Measurements from ENCODE around the gene GPR135.
A peak's percentile ranks its signal among the peaks of the same experiment; 100 is the strongest.

Gene GPR135

DNA sequence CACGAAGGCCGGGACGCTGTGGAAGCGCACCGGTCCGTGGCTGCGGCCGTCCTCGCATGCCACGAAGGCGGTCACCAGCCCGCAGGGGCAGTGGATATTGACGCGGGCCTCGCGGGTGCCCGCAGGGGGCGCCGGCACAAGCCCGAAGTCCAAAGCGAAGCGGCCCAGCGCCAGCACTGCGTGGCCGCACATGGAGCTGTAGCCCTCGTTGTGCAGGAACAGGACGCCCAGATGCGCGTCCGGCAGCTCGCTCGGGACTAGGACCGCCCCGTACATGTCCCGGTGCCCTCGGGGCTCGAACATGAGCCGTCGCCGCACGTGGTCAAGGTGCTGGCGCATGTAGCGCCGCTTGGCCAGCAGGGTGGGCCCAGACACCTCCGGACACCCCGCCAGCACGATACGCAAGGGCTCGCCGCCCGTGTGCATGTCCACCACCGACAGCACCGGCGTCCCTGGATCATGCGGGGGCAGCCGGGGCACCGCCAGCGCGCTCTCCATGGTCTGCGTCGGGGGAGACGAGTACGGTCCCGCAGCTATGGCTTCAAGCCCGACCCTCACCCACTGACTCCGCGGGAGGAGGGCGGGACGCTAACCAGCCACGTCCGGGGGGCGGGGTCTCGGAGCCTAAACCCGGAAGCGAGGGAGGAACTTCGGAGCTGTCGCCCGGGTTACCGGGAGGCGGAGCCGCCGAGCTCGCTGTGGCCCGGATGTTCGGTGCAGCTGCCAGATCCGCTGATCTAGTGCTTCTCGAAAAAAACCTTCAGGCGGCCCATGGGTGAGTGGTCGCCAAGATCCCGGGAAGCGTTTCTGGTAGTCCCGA, 18.8 kb upstream of the GPR135 start, which contains the start of the genes JKAMP and L3HYPDH:
Gene JKAMP (plus strand): TSS at position 699 of the 820 bp plus-strand sequence. CDS start 73 bp downstream, at position 772.
Gene L3HYPDH (minus strand): TSS at position 590 of the 820 bp plus-strand sequence. CDS start 92 bp downstream, at position 498.
- TF ChIP-seq, protein P1, sequence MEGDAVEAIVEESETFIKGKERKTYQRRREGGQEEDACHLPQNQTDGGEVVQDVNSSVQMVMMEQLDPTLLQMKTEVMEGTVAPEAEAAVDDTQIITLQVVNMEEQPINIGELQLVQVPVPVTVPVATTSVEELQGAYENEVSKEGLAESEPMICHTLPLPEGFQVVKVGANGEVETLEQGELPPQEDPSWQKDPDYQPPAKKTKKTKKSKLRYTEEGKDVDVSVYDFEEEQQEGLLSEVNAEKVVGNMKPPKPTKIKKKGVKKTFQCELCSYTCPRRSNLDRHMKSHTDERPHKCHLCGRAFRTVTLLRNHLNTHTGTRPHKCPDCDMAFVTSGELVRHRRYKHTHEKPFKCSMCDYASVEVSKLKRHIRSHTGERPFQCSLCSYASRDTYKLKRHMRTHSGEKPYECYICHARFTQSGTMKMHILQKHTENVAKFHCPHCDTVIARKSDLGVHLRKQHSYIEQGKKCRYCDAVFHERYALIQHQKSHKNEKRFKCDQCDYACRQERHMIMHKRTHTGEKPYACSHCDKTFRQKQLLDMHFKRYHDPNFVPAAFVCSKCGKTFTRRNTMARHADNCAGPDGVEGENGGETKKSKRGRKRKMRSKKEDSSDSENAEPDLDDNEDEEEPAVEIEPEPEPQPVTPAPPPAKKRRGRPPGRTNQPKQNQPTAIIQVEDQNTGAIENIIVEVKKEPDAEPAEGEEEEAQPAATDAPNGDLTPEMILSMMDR (conservative IDR thresholded peaks at IDR 0.05; ENCODE audit: control insufficient read depth, insufficient read depth, low read depth, low read length): no peak
- DNase-seq (ENCODE audit: low read depth): peak; percentile 92
- peak within 1 kb of the TSS; percentile 87 for H3K4me3 ChIP-seq (ENCODE audit: control insufficient read depth, low read depth, low read length)

DNA sequence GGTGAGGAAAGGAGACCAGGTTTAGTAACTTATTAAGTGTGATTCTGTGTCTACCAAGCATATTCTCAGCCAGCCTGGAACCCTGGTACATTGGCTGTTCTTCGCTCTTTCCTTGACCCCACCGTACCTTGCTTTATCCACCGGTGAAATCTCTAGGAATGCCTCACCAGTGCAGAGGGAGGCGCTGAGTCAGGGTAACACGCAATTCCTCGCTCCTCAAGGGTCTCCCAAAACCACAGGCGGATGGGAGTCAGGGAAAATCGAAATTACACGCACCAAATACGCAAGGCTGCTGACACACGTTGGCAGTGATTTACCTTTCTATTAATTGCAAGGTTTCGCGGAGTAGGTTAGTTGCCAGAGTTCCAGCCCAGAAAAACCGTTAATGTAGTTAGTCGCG, 18.2 kb upstream of the GPR135 start:
- TF ChIP-seq, protein P1 (conservative IDR thresholded peaks at IDR 0.05; ENCODE audit: control insufficient read depth, insufficient read depth, low read depth, low read length): no peak
- DNase-seq (ENCODE audit: low read depth): peak; percentile 89
- peak overlapping the region; percentile 87 for H3K4me3 ChIP-seq (ENCODE audit: control insufficient read depth, low read depth, low read length)

DNA sequence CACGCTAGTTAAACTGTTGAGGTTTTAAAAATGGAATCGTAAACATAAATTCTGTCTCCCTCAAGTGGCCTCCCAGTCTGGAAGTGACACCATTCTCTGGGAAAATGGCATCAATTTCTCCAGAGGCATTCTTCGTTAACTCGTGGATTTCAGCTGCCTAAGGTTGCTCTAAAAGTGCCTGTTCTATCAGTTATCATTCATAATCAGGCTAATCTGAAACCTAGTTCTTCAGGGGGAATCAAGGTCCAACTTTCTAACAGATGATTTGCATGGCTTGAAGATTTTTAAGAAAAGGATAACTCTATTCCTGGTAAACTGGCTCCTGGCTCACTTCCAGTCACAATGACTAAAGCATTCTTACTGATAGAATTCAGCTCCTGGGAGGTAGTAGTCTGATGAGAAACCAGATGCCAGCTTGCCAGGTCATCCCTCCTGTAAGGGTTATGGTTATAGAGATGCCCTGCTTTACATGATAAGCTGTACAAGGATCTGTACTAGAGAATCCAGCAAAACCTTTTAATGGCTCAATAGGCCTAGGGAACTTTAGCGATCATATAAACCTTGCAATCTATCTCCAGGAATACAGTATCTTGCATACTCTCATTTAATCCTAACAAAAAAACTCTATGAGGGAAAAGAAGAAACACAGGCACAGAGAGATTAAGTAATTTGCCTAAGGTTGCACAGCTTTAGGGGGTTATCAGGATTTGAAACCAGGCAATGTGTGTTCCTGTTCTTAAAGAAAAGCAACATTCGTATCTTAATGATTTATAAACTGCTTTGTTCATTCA, 17.6 kb upstream of the GPR135 start:
- H3K4me3 ChIP-seq (ENCODE audit: control insufficient read depth, low read depth, low read length): peak overlapping the region; percentile 87
- TF ChIP-seq, protein P1 (conservative IDR thresholded peaks at IDR 0.05; ENCODE audit: control insufficient read depth, insufficient read depth, low read depth, low read length): no peak
- DNase-seq (ENCODE audit: low read depth): peak; percentile 93

DNA sequence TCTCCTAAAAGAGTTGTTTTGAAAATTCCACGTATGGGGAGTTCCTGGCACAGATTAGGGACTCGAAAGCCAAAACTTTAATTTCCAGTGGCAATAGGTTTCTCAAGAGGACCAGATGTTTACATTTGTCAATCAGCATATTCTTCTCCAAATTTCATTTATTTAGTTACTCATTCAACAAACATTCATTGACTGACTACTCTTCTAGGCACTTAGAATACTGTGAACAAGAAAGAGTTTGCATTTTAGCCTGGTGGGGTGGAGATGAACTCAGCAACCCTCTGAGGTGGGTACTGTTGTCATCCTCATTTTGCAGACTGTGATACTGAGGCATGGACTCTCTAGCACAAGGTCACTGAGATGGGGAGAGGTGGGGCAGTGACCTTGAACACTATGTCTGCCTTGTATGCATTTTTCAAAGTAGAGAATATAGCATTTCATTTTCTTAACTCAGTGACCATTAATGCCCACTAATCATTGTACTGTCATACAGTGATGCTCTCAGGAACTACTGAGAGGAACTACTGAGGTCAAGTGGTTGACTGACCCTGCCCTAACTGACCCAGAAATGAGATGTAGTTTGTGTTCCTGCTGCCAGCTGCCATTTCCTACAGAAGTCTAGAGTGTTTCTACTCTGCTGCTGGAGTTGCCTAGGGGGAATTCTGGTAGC, 16.8 kb upstream of the GPR135 start:
- peak; percentile 90 for DNase-seq (ENCODE audit: low read depth)
- peak overlapping the region; percentile 87 for H3K4me3 ChIP-seq (ENCODE audit: control insufficient read depth, low read depth, low read length)
- TF ChIP-seq, protein P1 (conservative IDR thresholded peaks at IDR 0.05; ENCODE audit: control insufficient read depth, insufficient read depth, low read depth, low read length): no peak

DNA sequence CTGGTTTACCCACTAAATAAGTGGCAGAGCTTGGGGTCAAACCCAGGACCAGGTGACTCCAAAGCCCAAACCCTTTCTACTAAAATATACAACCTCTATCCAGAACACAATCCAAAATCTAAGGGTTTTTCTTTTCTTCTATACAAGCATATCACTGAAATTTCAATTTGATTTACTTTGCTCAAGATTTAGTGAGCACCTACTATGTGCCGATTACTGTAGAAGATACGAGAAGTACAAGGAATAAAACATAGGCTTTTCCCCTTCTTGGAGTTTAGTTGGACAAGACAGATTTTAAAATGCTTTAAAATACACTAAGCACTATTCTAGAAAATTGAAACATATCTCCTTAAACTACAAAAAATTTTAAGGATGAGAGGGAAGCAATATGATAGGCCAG, 16.2 kb upstream of the GPR135 start:
- TF ChIP-seq, protein P1 (conservative IDR thresholded peaks at IDR 0.05; ENCODE audit: control insufficient read depth, insufficient read depth, low read depth, low read length): no peak
- DNase-seq (ENCODE audit: low read depth): no peak
- peak overlapping the region; percentile 20 for H3K4me3 ChIP-seq (ENCODE audit: control insufficient read depth, low read depth, low read length)

DNA sequence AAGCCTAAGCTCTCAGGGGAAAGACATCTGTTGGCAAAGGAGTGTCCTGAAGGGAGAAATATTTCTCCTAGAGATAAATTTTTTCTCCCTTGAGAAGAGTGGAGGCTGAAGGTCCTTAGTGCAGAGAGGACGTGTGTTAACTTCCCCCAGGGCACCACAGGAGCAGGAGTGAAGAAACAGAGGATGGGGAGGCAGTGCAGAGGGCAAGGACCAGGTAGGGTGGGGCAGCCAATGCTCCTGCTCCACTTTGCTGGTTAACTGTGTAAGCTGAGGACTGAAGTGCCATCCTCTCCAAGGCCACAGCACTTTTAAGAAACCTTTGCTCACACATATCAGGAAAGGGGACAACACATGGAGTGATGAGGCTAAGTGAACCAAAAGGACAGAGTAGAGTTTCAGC, 15.0 kb upstream of the GPR135 start:
- TF ChIP-seq, protein P1 (conservative IDR thresholded peaks at IDR 0.05; ENCODE audit: control insufficient read depth, insufficient read depth, low read depth, low read length): no peak
- H3K4me3 ChIP-seq (ENCODE audit: control insufficient read depth, low read depth, low read length): no peak overlapping the region
- DNase-seq (ENCODE audit: low read depth): no peak

Data from fibroblast of mammary gland (primary cell).